DND-41 (cell line): Measurements from ENCODE around the gene IRF4.

Experiments
- EZH2 ChIP-seq: IDR thresholded peaks from 3 replicates; pipeline ENCODE4 v1.6.1; 2012; ENCODE audit warnings: borderline replicate concordance, low read depth, mild to moderate bottlenecking, moderate library complexity, low read length, inconsistent platforms; ENCODE audit not compliant: severe bottlenecking
- TF ChIP-seq, protein P1 (sequence below): IDR thresholded peaks from 2 replicates; pipeline ENCODE4 v1.5.1; 2012; ENCODE audit warnings: borderline replicate concordance, low read length, moderate library complexity, mild to moderate bottlenecking; ENCODE audit not compliant: poor library complexity, severe bottlenecking; ENCODE audit errors: extremely low read depth

DNA sequence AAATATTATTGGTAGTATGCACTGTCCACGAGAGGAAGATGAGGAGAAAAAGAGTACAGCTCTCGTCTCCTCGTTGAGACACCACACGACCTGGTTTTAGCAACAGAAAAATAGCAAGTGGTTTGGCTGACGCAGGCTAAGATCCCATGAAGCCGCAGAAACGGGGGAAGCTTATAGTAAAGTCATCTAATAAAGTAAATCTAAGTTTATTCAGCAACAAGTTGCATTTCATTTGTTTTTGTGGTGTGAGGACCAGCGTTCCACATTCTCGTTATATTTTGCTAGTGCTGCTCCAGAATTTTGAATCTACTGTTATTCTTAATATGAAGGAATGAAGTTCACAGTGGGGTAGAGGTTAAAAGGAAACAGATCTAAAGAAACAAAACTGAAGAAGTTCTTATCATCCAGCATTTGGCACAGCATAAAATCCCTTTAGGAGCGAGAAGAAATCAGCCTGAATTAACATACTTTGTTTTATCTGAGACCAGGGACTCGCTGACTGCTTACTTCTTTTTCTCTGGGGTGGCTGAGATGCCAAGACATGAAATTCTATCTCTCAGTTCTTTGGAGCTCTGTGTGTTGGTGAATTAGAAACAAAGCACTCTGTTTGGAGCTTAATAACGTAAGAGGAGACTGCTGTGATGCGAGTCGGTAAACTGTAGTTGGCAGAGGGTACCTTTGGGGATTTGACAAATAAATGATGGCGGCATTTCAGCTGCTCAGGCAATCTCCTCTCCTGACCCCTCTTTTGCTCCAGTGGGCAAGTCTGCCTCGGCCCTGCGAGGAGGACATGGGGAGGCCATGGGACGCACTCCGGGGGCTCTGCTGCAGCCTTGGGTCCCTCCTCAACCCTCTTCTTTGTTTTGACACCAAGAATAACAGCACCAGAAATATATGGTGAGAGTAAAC, 24.9 kb upstream of the IRF4 start:
- TF ChIP-seq, protein P1, sequence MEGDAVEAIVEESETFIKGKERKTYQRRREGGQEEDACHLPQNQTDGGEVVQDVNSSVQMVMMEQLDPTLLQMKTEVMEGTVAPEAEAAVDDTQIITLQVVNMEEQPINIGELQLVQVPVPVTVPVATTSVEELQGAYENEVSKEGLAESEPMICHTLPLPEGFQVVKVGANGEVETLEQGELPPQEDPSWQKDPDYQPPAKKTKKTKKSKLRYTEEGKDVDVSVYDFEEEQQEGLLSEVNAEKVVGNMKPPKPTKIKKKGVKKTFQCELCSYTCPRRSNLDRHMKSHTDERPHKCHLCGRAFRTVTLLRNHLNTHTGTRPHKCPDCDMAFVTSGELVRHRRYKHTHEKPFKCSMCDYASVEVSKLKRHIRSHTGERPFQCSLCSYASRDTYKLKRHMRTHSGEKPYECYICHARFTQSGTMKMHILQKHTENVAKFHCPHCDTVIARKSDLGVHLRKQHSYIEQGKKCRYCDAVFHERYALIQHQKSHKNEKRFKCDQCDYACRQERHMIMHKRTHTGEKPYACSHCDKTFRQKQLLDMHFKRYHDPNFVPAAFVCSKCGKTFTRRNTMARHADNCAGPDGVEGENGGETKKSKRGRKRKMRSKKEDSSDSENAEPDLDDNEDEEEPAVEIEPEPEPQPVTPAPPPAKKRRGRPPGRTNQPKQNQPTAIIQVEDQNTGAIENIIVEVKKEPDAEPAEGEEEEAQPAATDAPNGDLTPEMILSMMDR: no peak
- no peak for TF ChIP-seq EZH2
